Measurements from ENCODE around the gene PRPF6.

DNA sequence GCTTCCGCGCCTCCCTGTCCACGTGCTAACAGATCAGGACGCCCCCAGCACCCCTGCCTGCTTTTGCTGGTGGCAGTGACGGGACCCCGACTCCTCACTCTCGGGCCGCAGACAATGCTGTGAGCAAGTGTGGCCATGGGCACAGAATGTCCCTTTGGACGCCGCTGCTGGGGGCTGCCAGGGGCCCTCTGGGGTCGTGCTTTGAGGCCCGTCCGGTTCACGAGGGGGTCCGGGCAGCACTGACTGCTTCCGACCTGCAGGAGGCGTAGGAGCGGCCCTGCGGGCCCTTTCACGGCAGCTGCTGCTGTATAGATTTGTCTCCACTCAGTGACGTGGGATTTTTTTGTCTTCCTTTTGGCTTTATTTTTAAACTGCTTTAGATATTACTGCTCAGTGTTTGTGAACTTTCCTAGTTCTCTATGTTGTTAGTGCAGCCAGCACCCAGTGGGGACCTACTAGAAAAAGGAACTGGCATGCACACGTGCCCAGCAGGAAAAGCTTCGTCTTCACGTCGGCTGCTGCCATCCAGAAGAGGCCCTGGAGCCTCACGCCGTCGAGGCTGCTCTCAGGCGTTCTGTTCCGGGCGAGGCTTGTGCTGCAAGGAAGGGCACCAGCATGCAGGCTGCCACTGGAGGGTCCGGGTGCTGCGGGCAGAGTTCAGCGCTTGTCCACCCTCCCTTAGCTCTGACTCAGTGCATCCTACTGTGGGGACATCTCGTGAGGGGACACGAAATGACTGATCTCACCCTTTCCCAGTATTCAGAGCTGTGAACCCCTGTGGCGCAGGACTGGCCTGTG lies 46.5 kb upstream of the PRPF6 start:
- TF ChIP-seq GATA2 (IDR thresholded peaks at IDR 0.05; ENCODE audit: low read depth, low read length) (no peak), GATA3 (IDR thresholded peaks at IDR 0.05; ENCODE audit: low read depth, low read length) (no peak)
